Measurements from ENCODE around the gene LGALS9B. TPM values are rescaled to one million over a fixed set of nuclear protein-coding genes. Genes with fewer than 3 reads are reported as not detected.

The LGALS9B gene
- 0.10 TPM in 1 of 5 replicates, not detected in the others for total RNA-seq (2022; extraction: Qiagen RNA extraction)

GRCh38 chr17:20467447-20467846 lies at the start of gene LGALS9B:
Gene LGALS9B (minus strand): TSS chr17:20467539. CDS start chr17:20467470, 69 bp downstream.

Other genes with a start within 250 kb of the LGALS9B start
- gene CDRT15L2, start 112.2 kb upstream of the LGALS9B start, total RNA-seq (2022; extraction: Qiagen RNA extraction) = not detected in 5 replicates